Colonic mucosa (tissue), 4 donors: ENCODE data around the gene PBX1. TPM values are rescaled to one million over a fixed set of nuclear protein-coding genes. Genes with fewer than 3 reads are reported as not detected.

Experiments
- DNase-seq: peaks from one replicate; pipeline ENCODE4 v3.0.0-alpha.2; 2020
- H3K27ac ChIP-seq: fragments of 200-600 bp; one replicate; pipeline ENCODE4 v1.8.0; 2021
- H3K27me3 ChIP-seq: fragments of 200-600 bp; one replicate; pipeline ENCODE4 v1.8.0; 2021
- H3K36me3 ChIP-seq: fragments of 200-600 bp; one replicate; pipeline ENCODE4 v1.8.0; 2021
- H3K4me1 ChIP-seq: fragments of 200-600 bp; one replicate; pipeline ENCODE4 v1.8.0; 2021; ENCODE audit warnings: mild to moderate bottlenecking
- H3K4me3 ChIP-seq: fragments of 200-600 bp; one replicate; pipeline ENCODE4 v1.8.0; 2021
- H3K9ac ChIP-seq, 2 donors: one replicate each; pipeline ENCODE4 v1.7.0; 2013; ENCODE audit warnings: control low read depth in 2 of 2, low read depth in 2 of 2, low read length in 2 of 2
- H3K9me3 ChIP-seq: fragments of 200-600 bp; one replicate; pipeline ENCODE4 v1.8.0; 2021
- CTCF ChIP-seq: fragments of 200-600 bp; IDR thresholded peaks from one replicate; pipeline ENCODE4 v1.8.0; 2022; ENCODE audit warnings: antibody characterized with exemption, mild to moderate bottlenecking
- intact Hi-C: fragments of 100-400 bp; cut with DNase I; formaldehyde crosslinking; loops from one replicate; pipeline ENCODE4 v1.14.1; 2022
- total RNA-seq, 2 donors: library from RNA; stranded (reverse); fragmentation: NEBNext Ultra II Directional in 1 of 2; extraction: Animal tissue kit (Norgen Biotek cat#: 25700) in 1 of 2; gene quantifications; one replicate each; pipeline ENCODE4 v1.2.1, GENCODE V29; 2021
- donor health status: healthy.
- donor health status: DM: no; HTN: no; CAD: no.
- donor health status: DM: no; HTN: no; CAD: no.

PBX1 gene
- total RNA-seq, 2 donors from 2014 or later = 27.2 to 53.7 TPM

GRCh38 chr1:164805399-164805798 is 246.4 kb downstream of the PBX1 start:
- H3K4me3 ChIP-seq = no peak overlapping the region
- intact Hi-C loops = no loop called here
- H3K36me3 ChIP-seq = no peaks in the 10 kb centered on the region
- H3K4me1 ChIP-seq = no peaks in the 10 kb centered on the region
- no peak overlapping the region for H3K27ac ChIP-seq
- no peaks in the 10 kb centered on the region for H3K9me3 ChIP-seq
- no peak for TF ChIP-seq CTCF
- no peaks in the 10 kb centered on the region for H3K27me3 ChIP-seq
- no peak for DNase-seq
- H3K9ac ChIP-seq = no peak overlapping the region

- Histone ChIP-seq H3K36me3 (no peaks in the 10 kb centered on the region), H3K27me3 (no peaks in the 10 kb centered on the region), H3K4me1 (no peaks in the 10 kb centered on the region), H3K4me3 (no peak overlapping the region), H3K9me3 (no peaks in the 10 kb centered on the region), H3K27ac (no peak overlapping the region), H3K9ac (no peak overlapping the region)
- intact Hi-C loops = no loop called here
- DNase-seq = no peak
- no peak for TF ChIP-seq CTCF
These were observed 247.5 kb downstream of the PBX1 start for GRCh38 chr1:164806531-164806930.

- Histone ChIP-seq H3K4me1 (no peaks in the 10 kb centered on the region), H3K36me3 (no peaks in the 10 kb centered on the region), H3K27me3 (no peaks in the 10 kb centered on the region), H3K4me3 (no peak overlapping the region), H3K27ac (no peak overlapping the region), H3K9me3 (no peaks in the 10 kb centered on the region), H3K9ac (no peak overlapping the region)
- TF ChIP-seq CTCF = no peak
- no peak for DNase-seq
- intact Hi-C loops = no loop called here
These were observed 254.8 kb downstream of the PBX1 start for GRCh38 chr1:164813776-164814175.

GRCh38 chr1:164821648-164822047 is 262.7 kb downstream of the PBX1 start:
- no peak overlapping the region for H3K4me3 ChIP-seq
- intact Hi-C loops = no loop called here
- no peak overlapping the region for H3K9ac ChIP-seq
- H3K4me1 ChIP-seq = no peaks in the 10 kb centered on the region
- H3K27me3 ChIP-seq = no peaks in the 10 kb centered on the region
- no peak for TF ChIP-seq CTCF
- no peaks in the 10 kb centered on the region for H3K9me3 ChIP-seq
- DNase-seq = no peak
- no peaks in the 10 kb centered on the region for H3K36me3 ChIP-seq
- H3K27ac ChIP-seq = no peak overlapping the region

GRCh38 chr1:164823486-164824279 is 264.7 kb downstream of the PBX1 start:
- H3K27me3 ChIP-seq = no peaks in the 10 kb centered on the region
- intact Hi-C loops = no loop called here
- H3K9ac ChIP-seq = no peak overlapping the region
- no peak overlapping the region for H3K27ac ChIP-seq
- H3K4me1 ChIP-seq = no peaks in the 10 kb centered on the region
- no peaks in the 10 kb centered on the region for H3K36me3 ChIP-seq
- DNase-seq = no peak
- TF ChIP-seq CTCF = no peak
- H3K9me3 ChIP-seq = no peaks in the 10 kb centered on the region
- no peak overlapping the region for H3K4me3 ChIP-seq
